B cell (primary cell): Measurements from ENCODE around the gene XPO4.

ENCODE experiments used
- CTCF ChIP-seq: fragments of 200-600 bp; IDR thresholded peaks from one replicate; pipeline ENCODE4 v1.8.0; 2022; ENCODE audit warnings: antibody characterized with exemption, mild to moderate bottlenecking
- EZH2 ChIP-seq: IDR thresholded peaks from 2 replicates; pipeline ENCODE4 v1.6.1; 2012; ENCODE audit warnings: borderline replicate concordance, low read depth, mild to moderate bottlenecking, moderate library complexity, low read length; ENCODE audit not compliant: insufficient read depth, poor library complexity, severe bottlenecking

GRCh38 chr13:20749377-20749776 is 153.2 kb downstream of the XPO4 start:
- TF ChIP-seq CTCF, result no peak
- TF ChIP-seq EZH2, result no peak
